ENCODE results near the gene DOCK10.

DOCK10 gene

DNA sequence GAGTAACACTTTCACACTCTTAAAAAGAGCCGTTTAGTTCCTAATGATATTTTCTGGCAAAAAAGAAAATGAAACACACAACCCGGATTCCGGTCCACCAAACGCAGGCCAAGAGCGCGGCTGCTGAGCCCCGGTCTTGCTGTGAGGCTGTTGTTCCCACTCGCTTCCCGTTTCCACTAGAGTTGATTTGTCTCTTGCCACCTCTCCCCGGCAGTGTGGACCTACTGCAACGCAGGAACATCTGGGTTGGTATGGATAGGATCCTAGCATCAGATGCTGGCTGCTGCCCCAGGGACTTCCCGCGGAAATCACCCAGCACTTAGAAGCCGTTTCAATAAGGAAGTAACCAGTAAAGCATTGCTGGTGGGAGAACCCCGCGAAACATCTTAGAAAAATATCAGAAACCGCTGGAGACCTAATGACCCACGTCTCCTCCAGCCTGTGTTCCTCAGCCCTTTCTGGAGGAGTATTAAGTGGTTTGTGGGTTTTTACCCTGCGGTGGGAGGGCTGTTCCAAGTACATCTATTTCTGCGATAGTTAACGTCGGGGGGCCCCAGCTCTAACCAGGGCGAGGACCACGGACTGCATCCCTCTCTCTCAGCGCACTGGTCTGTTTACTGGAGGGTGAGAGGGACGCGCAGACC, 939 bp downstream of the DOCK10 start:
- DNase-seq: peak; percentile 55

GRCh38 chr2:225040856-225041206, 1.4 kb downstream of the DOCK10 start:
- no peak for DNase-seq

- peak; percentile 21 for DNase-seq
Observed at GRCh38 chr2:225040142-225040541, 2.1 kb downstream of the DOCK10 start.

DNA sequence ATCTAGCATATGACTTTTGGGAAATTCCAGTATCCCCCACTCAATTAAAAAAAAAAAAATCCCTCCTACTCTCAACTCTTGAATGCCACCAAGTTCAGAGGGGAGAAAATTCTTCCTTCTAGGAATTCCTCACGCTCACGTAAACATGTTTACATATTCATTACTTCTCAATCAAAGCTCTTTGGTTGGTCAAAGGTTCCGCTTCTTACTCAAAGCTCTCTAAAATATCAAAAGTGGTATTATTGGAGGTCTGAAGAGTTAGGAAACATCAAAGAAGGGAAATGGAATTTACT, 4.1 kb downstream of the DOCK10 start:
- DNase-seq: no peak

DNA sequence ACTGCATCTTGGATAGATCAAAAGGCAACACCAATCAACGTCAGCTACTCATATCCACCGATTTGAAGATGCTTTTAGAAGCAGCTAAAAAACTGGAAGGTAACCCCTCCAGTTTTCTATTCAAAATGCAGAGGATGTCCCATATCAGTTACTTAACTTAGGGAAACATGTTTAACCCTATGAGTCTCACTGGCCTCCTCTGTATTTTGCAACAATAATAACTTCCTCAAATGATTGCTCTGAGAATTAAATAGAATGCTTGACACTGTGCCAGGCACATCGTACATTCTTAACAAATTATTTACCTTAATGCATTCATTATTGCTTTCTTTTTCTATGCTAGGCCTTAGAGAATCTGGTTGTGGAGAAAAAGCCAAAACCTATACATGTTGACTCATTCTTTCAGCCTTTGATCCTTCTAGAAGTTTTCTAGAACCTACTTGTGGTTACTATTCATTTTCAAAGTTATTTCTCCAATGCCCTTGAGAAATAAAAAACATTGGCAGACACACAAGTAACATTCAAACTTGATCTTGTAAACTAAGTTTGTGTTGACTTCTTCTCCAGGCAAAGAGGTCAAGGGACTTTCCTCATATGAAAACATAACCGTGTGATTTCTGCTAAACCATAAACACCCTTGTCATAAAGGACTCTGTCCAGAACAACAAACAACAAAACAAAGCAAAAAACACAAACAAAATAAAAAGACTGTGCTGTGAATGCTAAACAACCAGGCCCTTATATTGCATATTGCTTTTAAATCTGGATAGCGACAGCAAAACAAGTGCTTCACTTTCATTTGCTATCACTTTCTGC, 4.6 kb downstream of the DOCK10 start:
- no peak for DNase-seq

GRCh38 chr2:225036431-225036830, 5.8 kb downstream of the DOCK10 start:
- no peak for DNase-seq

- DNase-seq: no peak
Observed at GRCh38 chr2:225033440-225034318, 8.6 kb downstream of the DOCK10 start.

GRCh38 chr2:225032246-225032645, 10.0 kb downstream of the DOCK10 start:
- DNase-seq: no peak

DNA sequence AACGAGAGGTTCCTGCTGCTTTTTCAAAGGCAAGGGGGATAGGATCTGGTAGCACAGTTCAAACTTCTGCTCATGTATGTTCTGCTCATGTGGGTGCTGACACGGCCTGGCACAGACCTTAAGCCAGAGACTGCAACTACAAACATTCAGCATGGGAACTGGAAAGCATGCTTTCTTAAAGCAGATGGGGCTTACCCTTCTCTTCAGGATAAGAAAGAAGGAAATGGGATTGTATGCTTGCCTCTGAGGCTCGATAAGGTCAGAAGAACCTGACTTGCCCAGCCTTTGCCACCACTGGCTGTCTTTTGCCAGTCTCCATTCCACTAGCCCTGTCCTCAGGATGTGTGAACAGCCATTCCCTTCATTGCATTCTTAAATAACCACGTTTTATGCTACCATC, 10.7 kb downstream of the DOCK10 start:
- DNase-seq: no peak

GRCh38 chr2:225030893-225031292, 11.4 kb downstream of the DOCK10 start:
- DNase-seq: no peak

- no peak for DNase-seq
Observed at GRCh38 chr2:225030203-225030602, 12.1 kb downstream of the DOCK10 start.

- no peak for DNase-seq
Observed at GRCh38 chr2:225028572-225028971, 13.7 kb downstream of the DOCK10 start.

GRCh38 chr2:225027061-225027762, 15.1 kb downstream of the DOCK10 start:
- no peak for DNase-seq

DNA sequence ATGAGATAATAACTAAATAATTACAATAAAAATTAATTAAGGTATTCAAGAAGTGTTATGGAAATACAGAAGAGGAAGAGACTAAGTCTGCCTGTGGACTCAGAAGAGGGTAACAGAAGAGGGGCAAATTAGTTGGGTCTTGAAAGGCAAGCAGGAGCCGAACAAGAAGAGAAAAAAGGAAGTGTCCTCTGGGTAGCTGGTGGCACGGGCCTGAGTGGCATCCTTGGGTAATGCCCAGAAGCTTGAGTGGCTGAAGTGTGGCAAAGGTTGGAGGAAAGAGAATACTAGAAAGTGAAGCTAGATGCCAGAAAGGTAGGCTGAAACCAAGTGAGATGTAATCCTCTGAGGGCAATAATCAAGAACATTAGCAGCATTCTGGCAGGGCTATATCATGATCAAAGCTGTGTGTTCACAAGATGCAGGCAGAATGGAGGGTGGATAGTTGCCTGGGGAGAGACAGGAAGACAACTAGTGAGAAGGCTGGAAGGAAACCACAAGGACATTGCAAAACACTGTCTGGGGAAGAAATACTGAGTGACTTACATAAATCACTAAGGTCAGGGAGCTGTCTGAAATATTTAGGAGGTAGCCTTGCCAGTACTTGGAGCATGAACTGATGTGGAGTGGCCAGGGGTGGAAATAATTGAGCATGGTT, 16.2 kb downstream of the DOCK10 start:
- peak; percentile 89 for DNase-seq

DNA sequence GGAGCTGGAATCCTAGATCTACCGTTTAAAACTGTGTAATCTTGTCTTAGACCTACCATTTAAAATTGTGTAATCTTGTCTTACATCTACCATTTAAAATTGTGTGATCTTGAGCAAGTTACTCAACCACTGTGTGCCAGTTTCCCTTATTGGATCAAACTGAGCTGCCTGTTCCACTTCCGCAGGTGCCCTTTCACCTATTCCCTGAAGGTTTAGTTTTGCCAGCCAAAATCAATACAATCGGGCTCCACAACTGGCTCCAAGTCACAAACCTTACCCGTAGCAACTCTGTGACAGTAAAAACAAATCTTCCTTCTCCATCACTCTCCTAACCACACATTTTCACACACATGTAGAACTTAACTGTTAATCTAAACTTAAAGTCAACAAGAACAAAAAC, 20.1 kb downstream of the DOCK10 start:
- DNase-seq: no peak

GRCh38 chr2:225020168-225020849, 22.0 kb downstream of the DOCK10 start:
- DNase-seq: peak; percentile 45

DNA sequence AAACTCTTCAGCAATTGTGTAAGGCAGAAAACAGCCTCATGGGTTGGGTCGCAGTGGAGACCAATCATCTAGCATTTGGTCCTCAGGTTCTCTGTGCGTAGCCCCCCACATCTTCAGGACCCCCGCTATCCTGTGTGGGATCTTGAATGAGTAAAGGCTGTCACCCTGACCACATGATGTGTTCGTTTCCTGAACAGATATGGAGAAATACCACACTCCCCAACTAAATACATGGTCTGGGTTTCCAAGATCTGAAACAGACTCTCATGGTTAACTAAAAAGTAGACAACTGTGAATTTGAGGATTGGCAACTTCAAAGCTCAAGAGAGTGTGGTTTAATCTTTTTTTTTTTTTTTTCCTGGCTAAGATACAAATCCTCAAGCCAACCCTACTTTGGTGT, 23.2 kb downstream of the DOCK10 start:
- no peak for DNase-seq

GRCh38 chr2:225017713-225018112, 24.6 kb downstream of the DOCK10 start:
- peak; percentile 60 for DNase-seq

GRCh38 chr2:225017098-225017685, 25.1 kb downstream of the DOCK10 start:
- no peak for DNase-seq

DNA sequence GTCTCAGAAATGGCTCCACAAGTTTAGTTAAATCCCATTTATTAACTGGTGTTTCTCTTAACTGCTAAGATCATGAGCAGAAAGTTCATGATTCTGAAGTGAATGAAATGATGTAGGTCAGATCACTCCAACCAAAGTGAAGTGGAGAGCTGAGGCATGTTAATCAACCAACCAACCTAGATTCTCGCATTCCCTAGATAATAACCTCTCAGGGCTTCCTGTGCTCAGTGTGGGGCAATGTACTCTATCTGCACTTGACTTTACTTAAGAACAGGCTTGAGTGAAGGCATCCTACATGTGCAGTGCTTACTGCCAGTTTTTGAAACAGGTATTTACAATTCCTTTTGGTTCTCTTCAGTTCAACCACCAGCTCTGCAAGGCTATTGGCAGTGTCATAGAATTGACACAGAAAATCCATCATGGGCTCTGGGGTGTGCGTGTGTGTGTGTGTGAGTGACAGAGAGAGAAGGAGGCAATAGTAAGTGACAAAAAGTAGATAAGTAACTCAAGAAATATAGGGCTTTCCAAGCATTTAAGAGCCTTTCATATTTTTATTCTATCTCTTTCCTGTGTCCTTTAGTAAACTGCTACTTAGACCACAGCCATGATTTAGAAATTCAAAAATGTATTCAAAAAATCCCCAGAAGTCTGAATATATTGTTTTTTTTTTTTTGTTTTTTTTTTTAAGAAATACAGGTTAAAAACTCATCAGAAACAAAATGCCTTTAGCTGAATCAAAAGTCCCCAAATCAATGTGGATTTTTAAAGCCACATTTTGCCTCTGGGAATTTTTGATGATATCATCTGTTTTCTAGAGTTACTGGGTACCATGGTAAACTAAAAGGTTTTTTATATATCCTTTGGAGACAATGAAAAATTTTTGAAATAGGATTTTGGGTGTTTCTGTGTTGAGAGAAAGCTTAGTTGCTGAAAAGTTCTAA, 28.6 kb downstream of the DOCK10 start:
- DNase-seq: no peak
